Globus pallidus (tissue), 1 donor: Measurements from ENCODE around the gene FCHO2.
"Not testable (repeated sequence)": the region's sequence is repeated elsewhere in the genome, so short reads cannot be mapped to it uniquely, and the experiment has no call there.

Experiments used
- DNase-seq: peaks from one replicate; pipeline ENCODE4 v3.0.0-alpha.2; 2015; ENCODE audit warnings: low spot score

The FCHO2 gene, protein sequence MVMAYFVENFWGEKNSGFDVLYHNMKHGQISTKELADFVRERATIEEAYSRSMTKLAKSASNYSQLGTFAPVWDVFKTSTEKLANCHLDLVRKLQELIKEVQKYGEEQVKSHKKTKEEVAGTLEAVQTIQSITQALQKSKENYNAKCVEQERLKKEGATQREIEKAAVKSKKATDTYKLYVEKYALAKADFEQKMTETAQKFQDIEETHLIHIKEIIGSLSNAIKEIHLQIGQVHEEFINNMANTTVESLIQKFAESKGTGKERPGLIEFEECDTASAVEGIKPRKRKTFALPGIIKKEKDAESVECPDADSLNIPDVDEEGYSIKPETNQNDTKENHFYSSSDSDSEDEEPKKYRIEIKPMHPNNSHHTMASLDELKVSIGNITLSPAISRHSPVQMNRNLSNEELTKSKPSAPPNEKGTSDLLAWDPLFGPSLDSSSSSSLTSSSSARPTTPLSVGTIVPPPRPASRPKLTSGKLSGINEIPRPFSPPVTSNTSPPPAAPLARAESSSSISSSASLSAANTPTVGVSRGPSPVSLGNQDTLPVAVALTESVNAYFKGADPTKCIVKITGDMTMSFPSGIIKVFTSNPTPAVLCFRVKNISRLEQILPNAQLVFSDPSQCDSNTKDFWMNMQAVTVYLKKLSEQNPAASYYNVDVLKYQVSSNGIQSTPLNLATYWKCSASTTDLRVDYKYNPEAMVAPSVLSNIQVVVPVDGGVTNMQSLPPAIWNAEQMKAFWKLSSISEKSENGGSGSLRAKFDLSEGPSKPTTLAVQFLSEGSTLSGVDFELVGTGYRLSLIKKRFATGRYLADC

GRCh38 chr5:72955768-72956323 lies at the start of gene FCHO2:
TSS of gene FCHO2 (plus strand) at chr5:72956041. CDS start at chr5:72956097, 56 bp downstream.
- peak; percentile 96 for DNase-seq

DNA sequence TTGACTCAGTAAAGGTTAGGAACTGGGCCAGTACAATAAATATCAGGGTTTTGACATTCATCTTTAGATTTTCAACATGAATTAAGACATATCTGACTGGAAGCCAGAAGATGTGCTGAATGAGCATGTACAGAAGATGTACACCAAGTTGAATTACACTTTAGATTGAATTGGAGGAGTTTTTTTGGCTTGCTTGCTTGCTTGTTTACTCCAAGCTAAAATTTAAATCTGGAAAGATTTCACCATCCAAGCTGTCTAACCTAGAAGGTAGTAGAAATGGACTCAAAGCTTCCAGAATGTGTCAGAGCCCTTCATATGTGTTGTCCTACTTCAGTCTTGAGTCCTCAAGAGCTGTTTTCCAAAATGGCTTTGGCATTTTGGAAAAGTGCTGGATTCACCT lies 49.0 kb upstream of the FCHO2 start:
- no peak for DNase-seq

DNA sequence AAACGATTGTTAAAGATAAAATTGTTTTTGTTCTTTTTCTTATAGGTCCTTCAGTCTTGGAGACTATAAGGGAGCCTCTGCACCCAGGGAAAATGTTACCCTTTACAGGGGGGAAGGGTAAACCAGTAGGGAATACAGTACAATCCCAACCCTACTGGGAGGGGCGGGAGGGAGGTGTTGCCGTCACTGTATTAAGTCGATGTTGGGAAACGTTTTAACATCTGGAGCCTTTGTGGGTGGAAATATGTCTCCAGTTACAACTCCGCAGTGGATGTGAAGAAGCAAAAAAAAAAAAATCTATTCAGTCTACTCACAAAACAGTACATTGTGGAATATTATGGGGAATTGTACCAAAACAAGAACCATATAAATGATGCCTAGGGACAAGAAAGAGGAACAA lies 47.2 kb upstream of the FCHO2 start:
- DNase-seq, result no peak

DNA sequence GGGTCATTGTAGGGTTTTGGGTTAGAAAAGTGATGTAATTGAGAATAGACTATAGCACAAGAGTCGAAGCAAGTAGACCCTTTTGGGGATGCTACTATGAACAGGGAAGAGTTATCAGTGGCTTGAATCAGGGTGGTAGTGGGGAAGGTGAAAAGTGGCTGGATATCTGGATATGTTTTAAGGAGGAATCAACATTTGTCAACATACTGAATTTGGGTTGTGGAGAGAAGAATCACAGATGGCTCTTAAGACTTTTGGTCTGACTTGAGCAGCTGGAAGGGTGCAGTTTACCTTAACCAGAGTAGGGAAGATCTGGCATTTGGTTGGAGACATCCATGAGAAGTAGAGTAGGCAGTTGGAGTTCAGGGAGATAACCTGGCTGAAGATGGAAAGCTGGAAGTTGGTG lies 38.5 kb upstream of the FCHO2 start:
- DNase-seq, result no peak

- no peak for DNase-seq
Observed at GRCh38 chr5:72920690-72921502, 34.9 kb upstream of the FCHO2 start.

- DNase-seq, result no peak
Observed at GRCh38 chr5:72921886-72922285, 34.0 kb upstream of the FCHO2 start.

- no peak for DNase-seq
Observed at GRCh38 chr5:72922422-72922821, 33.4 kb upstream of the FCHO2 start.

DNA sequence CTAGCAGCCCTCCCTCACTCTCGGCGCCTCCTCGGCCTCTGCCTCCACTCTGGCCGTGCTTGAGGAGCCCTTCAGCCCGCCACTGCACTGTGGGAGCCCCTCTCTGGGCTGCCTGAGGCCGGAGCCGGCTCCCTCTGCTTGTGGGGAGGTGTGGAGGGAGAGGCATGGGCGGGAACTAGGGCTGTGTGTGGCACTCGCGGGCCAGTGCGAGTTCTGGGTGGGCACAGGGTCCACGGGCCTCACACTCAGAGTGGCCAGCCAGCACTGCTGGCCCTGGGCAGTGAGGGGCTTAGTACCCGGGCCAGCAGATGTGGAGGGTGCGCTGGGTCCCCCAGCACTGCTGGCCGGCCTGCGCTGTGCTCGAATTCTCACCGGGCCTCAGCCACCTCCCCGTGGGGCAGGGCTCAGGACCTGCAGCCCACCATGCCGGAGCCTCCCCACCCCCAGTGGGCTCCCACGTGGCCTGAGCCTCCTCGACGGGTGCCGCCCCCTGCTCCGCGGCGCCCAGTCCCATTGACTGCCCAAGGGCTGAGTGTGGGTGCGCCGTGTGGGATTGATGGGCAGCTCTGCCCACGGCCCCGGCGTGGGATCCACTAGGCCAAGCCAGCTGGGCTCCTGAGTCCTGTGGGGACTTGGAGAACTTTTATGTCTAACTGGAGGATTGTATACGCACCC lies 30.4 kb upstream of the FCHO2 start:
- DNase-seq, result no peak

DNA sequence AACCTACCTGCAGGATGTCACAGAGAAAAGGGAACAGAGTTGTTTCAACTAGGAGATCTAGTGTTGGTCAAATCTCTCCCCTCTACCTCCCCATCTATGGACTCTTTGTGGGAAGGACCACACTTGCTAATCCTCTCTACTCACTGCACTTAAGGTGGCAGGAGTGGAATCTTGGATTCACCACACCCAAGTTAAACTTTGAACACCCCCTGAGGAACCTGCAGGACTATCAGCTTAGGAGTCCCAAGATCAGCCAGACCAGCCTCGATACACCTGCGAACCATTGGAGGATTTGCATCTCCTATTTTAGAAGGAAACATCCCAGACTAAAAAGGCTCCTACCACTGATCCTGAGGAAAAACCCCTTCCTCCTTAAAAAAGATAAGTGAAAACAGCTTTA lies 23.2 kb upstream of the FCHO2 start:
- DNase-seq, result not testable (repeated sequence)

DNA sequence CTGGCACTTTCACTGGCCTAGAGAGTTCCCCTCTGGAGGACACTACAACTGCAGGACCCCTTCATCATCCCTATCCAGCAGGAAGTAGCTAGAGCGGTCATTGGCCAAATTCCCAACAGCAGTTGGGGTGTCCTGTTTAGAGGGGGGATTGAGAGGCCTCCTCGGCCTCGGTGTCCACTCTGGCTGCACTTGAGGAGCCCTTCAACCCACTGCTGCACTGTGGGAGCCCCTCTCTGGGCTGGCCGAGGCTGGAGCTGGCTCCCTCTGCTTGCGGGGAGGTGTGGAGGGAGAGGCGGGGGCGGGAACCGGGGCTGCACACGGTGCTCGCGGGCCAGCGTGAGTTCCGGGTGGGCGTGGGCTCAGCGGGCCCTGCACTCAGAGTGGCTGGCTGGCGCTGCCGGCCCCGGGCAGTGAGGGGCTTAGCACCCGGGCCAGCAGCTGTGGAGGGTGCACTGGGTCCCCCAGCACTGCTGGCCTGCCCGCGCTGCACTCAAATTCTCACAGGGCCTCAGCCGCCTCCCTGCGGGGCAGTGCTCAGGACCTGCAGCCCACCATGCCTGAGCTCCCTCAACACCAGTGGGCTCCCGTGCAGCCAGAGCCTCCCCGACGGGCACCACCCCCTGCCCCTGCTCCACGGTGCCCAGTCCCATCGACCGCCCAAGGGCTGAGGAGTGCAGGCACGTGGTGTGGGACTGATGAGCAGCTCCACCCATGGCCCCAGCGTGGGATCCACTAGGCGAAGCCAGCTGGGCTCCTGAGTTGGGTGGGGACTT lies 20.7 kb upstream of the FCHO2 start:
- not testable (repeated sequence) for DNase-seq

DNA sequence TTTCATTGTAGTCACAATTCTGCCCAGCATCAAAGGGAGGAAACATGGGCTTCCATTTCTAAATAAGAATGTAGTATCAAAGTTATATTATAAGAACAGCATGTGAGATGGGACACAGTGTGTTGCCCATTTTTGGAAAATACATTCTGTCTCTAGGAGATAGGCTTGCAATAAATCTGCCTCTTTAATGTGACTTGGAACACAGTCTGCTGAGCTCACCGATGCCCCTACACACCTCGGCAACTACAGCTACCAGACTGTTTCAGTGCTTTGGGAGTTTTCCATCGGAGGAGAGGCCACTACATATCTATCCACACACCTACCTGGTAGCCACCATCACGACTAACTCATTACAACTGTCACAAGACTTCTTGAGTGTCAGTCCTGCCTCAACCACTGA lies 18.9 kb upstream of the FCHO2 start:
- no peak for DNase-seq

DNA sequence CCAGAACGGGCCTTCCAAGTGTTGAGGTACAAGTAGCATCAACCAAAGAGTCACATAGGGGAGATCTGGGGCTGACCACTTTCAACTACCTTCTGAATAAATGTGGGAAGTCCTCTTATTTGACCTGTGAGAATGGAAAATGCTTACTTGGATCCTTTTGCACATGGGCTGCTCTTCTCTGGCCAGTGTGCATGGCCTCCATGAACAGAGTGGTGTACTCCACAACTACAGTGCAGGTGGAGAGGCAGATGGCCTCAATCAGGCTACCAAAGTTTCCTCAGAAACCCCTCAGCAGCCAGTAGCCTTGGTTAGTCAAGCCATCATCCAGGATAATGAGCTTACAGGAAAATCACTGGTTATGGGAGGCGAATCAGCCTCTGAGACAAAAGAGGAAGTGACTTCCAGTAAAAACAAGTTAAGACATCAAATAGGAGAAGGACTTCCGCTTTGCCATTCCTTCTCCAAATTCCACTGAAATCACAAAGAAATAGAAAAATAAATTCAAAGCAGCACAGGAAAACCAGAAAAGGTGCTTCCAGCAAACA lies 18.3 kb upstream of the FCHO2 start:
- no peak for DNase-seq

- DNase-seq, result no peak
Observed at GRCh38 chr5:72938206-72938605, 17.6 kb upstream of the FCHO2 start.

DNA sequence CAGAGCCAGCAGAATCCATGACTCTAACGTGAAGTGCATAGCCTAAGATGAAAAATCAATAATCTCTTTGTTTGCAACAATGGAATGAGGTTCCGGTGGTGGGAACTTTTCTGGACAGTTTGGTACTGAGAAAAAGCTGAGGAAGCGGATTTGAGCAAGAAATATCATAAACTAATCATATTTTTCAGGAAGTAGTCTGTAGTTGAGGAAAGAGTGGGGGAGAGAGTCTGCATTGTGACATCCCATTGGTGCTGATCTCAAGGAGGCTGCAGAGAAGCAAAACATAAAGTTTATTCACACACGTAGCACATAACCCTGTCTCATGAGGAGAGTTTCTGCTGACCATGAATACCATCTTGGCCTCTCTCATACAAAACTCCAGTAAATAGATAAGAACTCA lies 15.8 kb upstream of the FCHO2 start:
- DNase-seq, result no peak

DNA sequence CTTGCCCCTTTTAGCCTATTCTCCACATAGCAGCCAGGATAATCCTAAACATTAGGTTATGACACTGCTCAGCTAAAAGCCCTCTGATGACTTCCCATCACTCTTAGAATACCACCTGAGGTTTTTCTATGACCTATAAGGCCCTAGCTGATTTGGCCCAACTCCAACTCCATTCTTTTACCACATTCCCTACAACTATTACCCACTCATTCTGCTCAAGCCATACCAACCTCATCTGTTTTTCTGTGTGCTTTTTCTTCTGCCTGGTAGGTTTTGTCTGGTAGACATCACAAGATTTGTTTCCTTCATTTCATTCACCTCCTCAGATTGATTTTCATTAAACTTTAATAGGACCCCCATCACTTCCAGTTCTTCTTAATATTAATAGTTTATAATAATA lies 12.5 kb upstream of the FCHO2 start:
- no peak for DNase-seq

DNA sequence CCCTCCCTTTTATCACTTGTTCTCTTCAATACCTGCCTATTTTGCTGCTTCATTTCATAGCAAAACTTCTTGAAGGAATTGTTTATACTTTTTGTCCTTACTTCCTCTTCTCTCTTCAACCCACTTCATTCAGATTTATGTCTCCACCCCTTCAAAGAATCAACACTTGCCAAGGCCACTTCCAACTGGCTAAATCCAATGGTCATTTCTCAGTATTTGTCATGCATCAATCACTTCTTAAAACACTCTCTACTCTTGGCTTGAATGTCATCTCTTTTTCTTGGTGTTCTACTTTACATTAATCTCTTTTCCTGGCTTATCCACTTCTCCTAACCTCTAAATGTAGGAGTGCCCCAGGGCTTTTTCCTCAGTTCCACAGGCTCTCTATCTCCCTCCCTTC lies 8.3 kb upstream of the FCHO2 start:
- DNase-seq, result no peak

- DNase-seq, result no peak
Observed at GRCh38 chr5:72949481-72949880, 6.4 kb upstream of the FCHO2 start.

- DNase-seq, result no peak
Observed at GRCh38 chr5:72951671-72952468, 4.0 kb upstream of the FCHO2 start.

GRCh38 chr5:72954389-72954788 lies 1.5 kb upstream of the FCHO2 start:
- DNase-seq, result no peak
